Panc1 (cell line): Measurements from ENCODE around the gene SEC11A. TPM values are rescaled to one million over a fixed set of nuclear protein-coding genes. Genes with fewer than 3 reads are reported as not detected.

Experiments
- ATAC-seq: fragments of 200-7000 bp; cut with Tn5 transposase; 2 replicates; pipeline ENCODE4 v1.9.1; 2020; ENCODE audit warnings: mild to moderate bottlenecking, moderate library complexity
- BruUV-seq: library from RNA; stranded (reverse); fragments of 400-500 nt; replicated peaks from 2 replicates; lab custom pipeline; 2021; lab: Mats Ljungman, UMichigan
- CTCF ChIA-PET: fragments of 300-600 bp; sonication (Branson Sonifier 250); formaldehyde crosslinking; loops from one replicate; lab custom pipeline; 2022; ENCODE audit warnings: antibody characterized with exemption; lab: Charles Lee
- POLR2A ChIA-PET: fragments of 300-600 bp; sonication (Branson Sonifier 250); formaldehyde crosslinking; loops from one replicate; lab custom pipeline; 2022; ENCODE audit warnings: antibody characterized with exemption; lab: Charles Lee
- DNase-seq: peaks from one replicate; pipeline ENCODE4 v3.0.0-alpha.2; 2010; ENCODE audit warnings: low read depth, low spot score
- H3K27ac ChIP-seq: 2 replicates; pipeline ENCODE4 v1.5.1; 2011; ENCODE audit warnings: mild to moderate bottlenecking, low read length, inconsistent platforms
- H3K27me3 ChIP-seq: fragments of 200-500 bp; sonication (Bioruptor generic); 2 replicates; pipeline ENCODE4 v1.6.0; 2014; ENCODE audit warnings: low read length, inconsistent platforms; ENCODE audit not compliant: control insufficient read depth, insufficient read depth
- H3K36me3 ChIP-seq: fragments of 200-500 bp; sonication (Bioruptor generic); 2 replicates; pipeline ENCODE4 v1.5.1; 2014; ENCODE audit warnings: inconsistent platforms, mild to moderate bottlenecking, low read length, moderate library complexity; ENCODE audit not compliant: control insufficient read depth, insufficient read depth
- H3K4me1 ChIP-seq: 2 replicates; pipeline ENCODE4 v1.5.1; 2011; ENCODE audit warnings: inconsistent platforms, mild to moderate bottlenecking, low read length, moderate library complexity; ENCODE audit not compliant: control insufficient read depth, insufficient read depth
- H3K4me3 ChIP-seq, 2 experiments: 2 replicates each; pipeline ENCODE4 v1.5.1; 2011 to 2012; ENCODE audit warnings: low read depth in 2 of 2, low read length in 2 of 2, mild to moderate bottlenecking in 2 of 2, inconsistent platforms in 1 of 2, moderate library complexity in 1 of 2
- H3K9me3 ChIP-seq: fragments of 200-500 bp; sonication (Bioruptor generic); 2 replicates; pipeline ENCODE4 v1.5.1; 2014; ENCODE audit warnings: low read depth, mild to moderate bottlenecking, inconsistent platforms, low read length, moderate library complexity; ENCODE audit not compliant: control insufficient read depth, insufficient read depth
- POLR2AphosphoS5 ChIP-seq: IDR thresholded peaks from 2 replicates; pipeline ENCODE4 v1.6.1; 2012; ENCODE audit warnings: mild to moderate bottlenecking, low read depth, low read length, moderate library complexity
- SIN3A ChIP-seq: IDR thresholded peaks from 2 replicates; pipeline ENCODE4 v1.6.1; 2012; ENCODE audit warnings: low read depth, mild to moderate bottlenecking, low read length, moderate library complexity, borderline replicate concordance; ENCODE audit not compliant: insufficient read depth
- TCF7L2 ChIP-seq: IDR thresholded peaks from 2 replicates; pipeline ENCODE4 v1.6.1; 2011; ENCODE audit warnings: mild to moderate bottlenecking, low read depth, low read length, inconsistent platforms
- in situ Hi-C: cut with HindIII; loops from 2 replicates; pipeline ENCODE4 v1.10.0; 2016; ENCODE audit warnings: low sequenced_read_pairs, low pct_unique_long_range_greater_than_20kb
- intact Hi-C: fragments of 100-400 bp; cut with micrococcal nuclease; formaldehyde crosslinking; loops from one replicate; pipeline ENCODE4 v1.10.0; 2022; ENCODE audit not compliant: unreplicated experiment
- total RNA-seq: library from RNA; stranded (reverse); gene quantifications from one replicate; pipeline ENCODE4 v1.2.1, GENCODE V29; 2021; ENCODE audit not compliant: unreplicated experiment
- TF ChIP-seq, protein P1 (sequence below), 2 experiments: IDR thresholded peaks; 2 replicates each; pipeline ENCODE4 v1.6.1; 2011 to 2012; ENCODE audit warnings: low read depth in 2 of 2, control low read depth in 1 of 2, low read length in 1 of 2, mild to moderate bottlenecking in 1 of 2, moderate library complexity in 1 of 2; ENCODE audit not compliant: insufficient read depth in 1 of 2
- TF ChIP-seq, protein P2 (sequence below): fragments of 450-650 bp; IDR thresholded peaks from 2 replicates; pipeline ENCODE4 v1.5.1; 2017; ENCODE audit warnings: mild to moderate bottlenecking

SEC11A gene
- total RNA-seq, 1 experiment from 2014 or later, result 164 TPM

DNA sequence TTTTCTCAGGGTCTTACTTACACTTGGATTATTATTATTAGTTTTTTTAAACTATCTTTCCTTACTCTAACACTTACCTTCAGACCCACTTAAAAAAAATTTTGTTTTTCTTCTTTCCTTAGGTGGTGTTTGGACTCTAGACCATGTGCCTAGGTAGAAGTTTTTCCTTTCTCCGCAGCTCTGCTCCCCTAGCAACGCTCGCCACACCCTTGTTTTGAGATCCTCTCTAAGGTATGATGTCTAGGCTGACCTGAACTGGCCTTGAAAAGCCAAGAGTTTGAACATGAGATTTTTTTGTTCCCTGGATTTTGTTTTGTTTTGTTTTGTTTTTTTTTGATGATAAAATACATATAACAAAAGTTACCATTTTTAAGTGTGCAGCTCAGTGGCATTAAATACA is 48.6 kb upstream of the SEC11A start:
- DNase-seq (no peak), ATAC-seq (no peak)
- ChIA-PET POLR2A (no interaction called here), CTCF (no interaction called here)
- no TSS peak for BruUV-seq
- Histone ChIP-seq H3K9me3 (no peaks in the 10 kb centered on the region), H3K27me3 (no peaks in the 10 kb centered on the region), H3K4me3 (no peak overlapping the region), H3K36me3 (no peaks in the 10 kb centered on the region), H3K27ac (no peak overlapping the region), H3K4me1 (no peaks in the 10 kb centered on the region)
- intact Hi-C loops (no loop called here), in situ Hi-C loops (no loop called here)
- no peak for TF ChIP-seq POLR2AphosphoS5
- TF ChIP-seq, protein P1, sequence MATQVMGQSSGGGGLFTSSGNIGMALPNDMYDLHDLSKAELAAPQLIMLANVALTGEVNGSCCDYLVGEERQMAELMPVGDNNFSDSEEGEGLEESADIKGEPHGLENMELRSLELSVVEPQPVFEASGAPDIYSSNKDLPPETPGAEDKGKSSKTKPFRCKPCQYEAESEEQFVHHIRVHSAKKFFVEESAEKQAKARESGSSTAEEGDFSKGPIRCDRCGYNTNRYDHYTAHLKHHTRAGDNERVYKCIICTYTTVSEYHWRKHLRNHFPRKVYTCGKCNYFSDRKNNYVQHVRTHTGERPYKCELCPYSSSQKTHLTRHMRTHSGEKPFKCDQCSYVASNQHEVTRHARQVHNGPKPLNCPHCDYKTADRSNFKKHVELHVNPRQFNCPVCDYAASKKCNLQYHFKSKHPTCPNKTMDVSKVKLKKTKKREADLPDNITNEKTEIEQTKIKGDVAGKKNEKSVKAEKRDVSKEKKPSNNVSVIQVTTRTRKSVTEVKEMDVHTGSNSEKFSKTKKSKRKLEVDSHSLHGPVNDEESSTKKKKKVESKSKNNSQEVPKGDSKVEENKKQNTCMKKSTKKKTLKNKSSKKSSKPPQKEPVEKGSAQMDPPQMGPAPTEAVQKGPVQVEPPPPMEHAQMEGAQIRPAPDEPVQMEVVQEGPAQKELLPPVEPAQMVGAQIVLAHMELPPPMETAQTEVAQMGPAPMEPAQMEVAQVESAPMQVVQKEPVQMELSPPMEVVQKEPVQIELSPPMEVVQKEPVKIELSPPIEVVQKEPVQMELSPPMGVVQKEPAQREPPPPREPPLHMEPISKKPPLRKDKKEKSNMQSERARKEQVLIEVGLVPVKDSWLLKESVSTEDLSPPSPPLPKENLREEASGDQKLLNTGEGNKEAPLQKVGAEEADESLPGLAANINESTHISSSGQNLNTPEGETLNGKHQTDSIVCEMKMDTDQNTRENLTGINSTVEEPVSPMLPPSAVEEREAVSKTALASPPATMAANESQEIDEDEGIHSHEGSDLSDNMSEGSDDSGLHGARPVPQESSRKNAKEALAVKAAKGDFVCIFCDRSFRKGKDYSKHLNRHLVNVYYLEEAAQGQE (IDR thresholded peaks at IDR 0.05; ENCODE audit: insufficient read depth in 1 of 2, low read depth in 2 of 2, low read length in 1 of 2), result no peak

DNA sequence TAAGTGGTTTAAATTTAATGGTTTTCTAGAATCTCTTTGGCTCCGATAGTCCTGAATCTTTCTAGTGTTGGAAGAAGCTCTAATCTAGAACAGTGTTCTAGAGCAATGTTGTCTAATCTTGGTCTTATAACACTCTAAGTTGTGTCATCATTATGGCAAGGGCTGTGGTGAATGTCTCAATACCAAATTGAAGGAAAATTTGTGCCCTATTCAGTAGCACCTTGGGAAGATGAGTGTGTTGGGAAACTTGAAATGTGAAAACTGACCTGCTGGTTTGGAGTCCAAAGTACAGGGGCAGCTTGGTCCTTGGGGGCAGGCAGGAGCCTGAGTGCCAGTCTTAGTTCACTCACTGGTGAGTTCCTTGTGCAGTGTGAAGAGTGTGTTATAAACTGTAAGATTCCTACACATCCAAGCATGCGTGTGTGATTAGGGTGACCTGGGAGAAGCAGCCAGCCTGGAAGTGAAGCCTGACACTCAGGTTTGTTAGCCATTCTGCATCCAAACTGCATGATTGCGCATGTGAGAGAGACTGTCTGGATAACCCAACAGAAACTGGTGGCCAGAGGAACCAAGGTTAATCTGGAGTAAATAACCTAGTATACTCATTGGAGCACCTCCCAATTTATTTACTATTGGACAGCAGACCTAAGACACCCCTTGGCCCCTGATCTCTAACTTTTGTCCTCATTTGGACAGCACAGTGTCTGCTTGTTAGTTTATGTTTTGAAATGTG is 47.1 kb upstream of the SEC11A start:
- H3K27ac ChIP-seq, result no peak overlapping the region
- intact Hi-C loops, result no loop called here
- TF ChIP-seq SIN3A, result no peak
- TF ChIP-seq POLR2AphosphoS5, result no peak
- H3K4me1 ChIP-seq, result no peaks in the 10 kb centered on the region
- ChIA-PET CTCF (interaction anchor here (0.6 kb wide), 1 partner anchor 40 kb away, joined by 9 read pairs; no protein-coding TSS in a partner anchor), POLR2A (no interaction called here)
- no peak for DNase-seq
- H3K36me3 ChIP-seq, result no peaks in the 10 kb centered on the region
- no peaks in the 10 kb centered on the region for H3K9me3 ChIP-seq
- in situ Hi-C loops, result no loop called here
- ATAC-seq, result no peak
- no TSS peak for BruUV-seq
- no peak overlapping the region for H3K4me3 ChIP-seq
- H3K27me3 ChIP-seq, result no peaks in the 10 kb centered on the region

DNA sequence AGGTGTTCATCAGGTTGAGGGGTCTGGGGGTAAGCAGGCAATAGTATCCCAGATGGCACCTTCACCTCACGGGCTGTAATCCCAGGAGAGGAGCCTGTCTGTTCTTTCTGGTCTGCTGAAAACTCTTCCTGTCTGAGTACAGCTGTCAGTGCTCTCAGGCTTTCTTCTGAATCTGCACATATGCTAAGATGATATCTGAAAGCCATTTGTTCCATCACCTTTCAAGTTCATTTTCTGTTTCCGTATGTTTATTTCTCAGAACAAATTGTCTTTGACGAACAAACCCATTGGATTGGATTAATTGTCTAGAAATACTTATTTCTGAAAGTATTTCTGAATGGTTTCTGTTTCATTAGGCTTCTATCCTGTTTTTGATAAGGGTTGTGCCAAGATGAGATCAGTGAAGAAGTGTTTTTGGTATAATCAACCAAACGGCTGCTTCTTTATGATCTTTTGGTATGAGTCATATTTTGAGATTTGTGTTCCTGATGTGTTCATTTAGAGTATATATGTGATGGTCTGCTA is 45.7 kb upstream of the SEC11A start:
- Histone ChIP-seq H3K36me3 (no peaks in the 10 kb centered on the region), H3K4me3 (no peak overlapping the region), H3K27ac (no peak overlapping the region), H3K4me1 (no peaks in the 10 kb centered on the region), H3K9me3 (no peaks in the 10 kb centered on the region), H3K27me3 (no peaks in the 10 kb centered on the region)
- POLR2A ChIA-PET, result no interaction called here
- no peak for TF ChIP-seq TCF7L2
- no peak for TF ChIP-seq SIN3A
- TF ChIP-seq, protein P1 (IDR thresholded peaks at IDR 0.05; ENCODE audit: insufficient read depth in 1 of 2, low read depth in 2 of 2, low read length in 1 of 2), result no peak
- TF ChIP-seq, protein P2, sequence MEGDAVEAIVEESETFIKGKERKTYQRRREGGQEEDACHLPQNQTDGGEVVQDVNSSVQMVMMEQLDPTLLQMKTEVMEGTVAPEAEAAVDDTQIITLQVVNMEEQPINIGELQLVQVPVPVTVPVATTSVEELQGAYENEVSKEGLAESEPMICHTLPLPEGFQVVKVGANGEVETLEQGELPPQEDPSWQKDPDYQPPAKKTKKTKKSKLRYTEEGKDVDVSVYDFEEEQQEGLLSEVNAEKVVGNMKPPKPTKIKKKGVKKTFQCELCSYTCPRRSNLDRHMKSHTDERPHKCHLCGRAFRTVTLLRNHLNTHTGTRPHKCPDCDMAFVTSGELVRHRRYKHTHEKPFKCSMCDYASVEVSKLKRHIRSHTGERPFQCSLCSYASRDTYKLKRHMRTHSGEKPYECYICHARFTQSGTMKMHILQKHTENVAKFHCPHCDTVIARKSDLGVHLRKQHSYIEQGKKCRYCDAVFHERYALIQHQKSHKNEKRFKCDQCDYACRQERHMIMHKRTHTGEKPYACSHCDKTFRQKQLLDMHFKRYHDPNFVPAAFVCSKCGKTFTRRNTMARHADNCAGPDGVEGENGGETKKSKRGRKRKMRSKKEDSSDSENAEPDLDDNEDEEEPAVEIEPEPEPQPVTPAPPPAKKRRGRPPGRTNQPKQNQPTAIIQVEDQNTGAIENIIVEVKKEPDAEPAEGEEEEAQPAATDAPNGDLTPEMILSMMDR, result no peak
- TF ChIP-seq POLR2AphosphoS5, result no peak
- DNase-seq (no peak), ATAC-seq (no peak)
- in situ Hi-C loops (no loop called here), intact Hi-C loops (no loop called here)
- no TSS peak for BruUV-seq
- CTCF ChIA-PET, result no interaction called here
